IMR-90 (cell line): ENCODE data around the gene PLSCR2. TPM values are rescaled to one million over a fixed set of nuclear protein-coding genes. Genes with fewer than 3 reads are reported as not detected.

Experiments used
- ATAC-seq: fragments of 200-7000 bp; cut with Tn5 transposase; 2 replicates; pipeline ENCODE4 v1.9.1; 2020; ENCODE audit warnings: low read depth, mild to moderate bottlenecking, moderate library complexity
- BruUV-seq: library from RNA; stranded (reverse); fragments of 400-500 nt; replicated peaks from 2 replicates; lab custom pipeline; 2021; lab: Mats Ljungman, UMichigan
- CTCF ChIA-PET: fragments of 300-600 bp; formaldehyde crosslinking; extraction: SDS; loops from one replicate; lab custom pipeline; 2021; ENCODE audit warnings: antibody characterized with exemption; lab: Yijun Ruan, JAX
- POLR2A ChIA-PET: fragments of 300-600 bp; sonication (Branson Sonifier 250); formaldehyde crosslinking; loops from one replicate; lab custom pipeline; 2022; ENCODE audit warnings: antibody characterized with exemption; ENCODE audit not compliant: unreplicated experiment; lab: Charles Lee
- DNase-seq: peaks from one replicate; pipeline ENCODE4 v3.0.0; 2013
- H2AFZ ChIP-seq: replicated peaks from 2 replicates; pipeline ENCODE3; 2013; ENCODE audit warnings: low read length, mild to moderate bottlenecking; ENCODE audit not compliant: poor library complexity
- H2AK5ac ChIP-seq: 2 replicates; pipeline ENCODE4 v1.6.1; 2013; ENCODE audit warnings: low read depth, low read length, inconsistent platforms
- H2AK9ac ChIP-seq: replicated peaks from 2 replicates; pipeline ENCODE3; 2013; ENCODE audit warnings: mild to moderate bottlenecking, low read depth, low read length, moderate library complexity; ENCODE audit not compliant: poor library complexity
- H2BK120ac ChIP-seq: 2 replicates; pipeline ENCODE4 v1.6.1; 2013; ENCODE audit warnings: low read depth, low read length, inconsistent platforms
- H2BK15ac ChIP-seq: 3 replicates; pipeline ENCODE4 v1.6.1; 2013; ENCODE audit warnings: low read depth, low read length, inconsistent platforms
- H2BK20ac ChIP-seq: 2 replicates; pipeline ENCODE4 v1.6.1; 2013; ENCODE audit warnings: low read depth, mild to moderate bottlenecking, inconsistent platforms, low read length, moderate library complexity
- H2BK5ac ChIP-seq: 2 replicates; pipeline ENCODE4 v1.6.1; 2013; ENCODE audit warnings: mild to moderate bottlenecking, low read depth, low read length, inconsistent platforms; ENCODE audit not compliant: poor library complexity, severe bottlenecking
- H3K14ac ChIP-seq: replicated peaks from 2 replicates; pipeline ENCODE4 v1.6.1; 2013; ENCODE audit warnings: low read depth, low read length, inconsistent platforms
- H3K18ac ChIP-seq: 2 replicates; pipeline ENCODE4 v1.6.1; 2013; ENCODE audit warnings: low read depth, low read length, control low read depth
- H3K23ac ChIP-seq: 2 replicates; pipeline ENCODE4 v1.6.1; 2013; ENCODE audit warnings: low read depth, low read length, inconsistent platforms
- H3K27ac ChIP-seq: 2 replicates; pipeline ENCODE4 v1.5.1; 2013; ENCODE audit warnings: mild to moderate bottlenecking, control low read depth, low read length; ENCODE audit not compliant: insufficient read depth
- H3K27me3 ChIP-seq: 2 replicates; pipeline ENCODE4 v1.6.1; 2013; ENCODE audit warnings: low read length; ENCODE audit not compliant: control insufficient read depth, insufficient read depth
- H3K36me3 ChIP-seq: 2 replicates; pipeline ENCODE4 v1.6.1; 2013; ENCODE audit warnings: low read length, mixed read lengths; ENCODE audit not compliant: control insufficient read depth, insufficient read depth
- H3K4ac ChIP-seq: 2 replicates; pipeline ENCODE4 v1.6.1; 2013; ENCODE audit warnings: low read depth, low read length, inconsistent platforms
- H3K4me1 ChIP-seq: 2 replicates; pipeline ENCODE4 v1.6.1; 2013; ENCODE audit warnings: low read length, mixed read lengths; ENCODE audit not compliant: control insufficient read depth, insufficient read depth
- H3K4me2 ChIP-seq: 2 replicates; pipeline ENCODE4 v1.6.1; 2013; ENCODE audit warnings: low read depth, mild to moderate bottlenecking, control low read depth, low read length, moderate library complexity
- H3K4me3 ChIP-seq: 2 replicates; pipeline ENCODE4 v1.5.1; 2013; ENCODE audit warnings: low read depth, mild to moderate bottlenecking, control low read depth, low read length, moderate library complexity; ENCODE audit not compliant: insufficient read depth
- H3K56ac ChIP-seq: 2 replicates; pipeline ENCODE4 v1.6.1; 2013; ENCODE audit warnings: low read length, inconsistent platforms; ENCODE audit not compliant: insufficient read depth; ENCODE audit errors: extremely low read depth
- H3K79me1 ChIP-seq, 2 experiments: 2 replicates each; pipeline ENCODE4 v1.6.1; 2013; ENCODE audit warnings: low read length in 2 of 2, inconsistent platforms in 1 of 2, low read depth in 1 of 2
- H3K9ac ChIP-seq: 2 replicates; pipeline ENCODE4 v1.6.1; 2013; ENCODE audit warnings: low read depth, low read length, control low read depth
- H3K9me1 ChIP-seq: 2 replicates; pipeline ENCODE4 v1.6.1; 2013; ENCODE audit warnings: low read length, inconsistent platforms; ENCODE audit not compliant: insufficient read depth
- H3K9me3 ChIP-seq: 2 replicates; pipeline ENCODE4 v1.6.1; 2013; ENCODE audit warnings: low read length; ENCODE audit not compliant: control insufficient read depth, insufficient read depth
- H4K20me1 ChIP-seq: 2 replicates; pipeline ENCODE4 v1.6.1; 2013; ENCODE audit warnings: low read length, inconsistent platforms; ENCODE audit not compliant: insufficient read depth
- H4K5ac ChIP-seq: 2 replicates; pipeline ENCODE4 v1.6.1; 2013; ENCODE audit warnings: mild to moderate bottlenecking, low read depth, low read length, control low read depth
- H4K8ac ChIP-seq, 2 experiments: 2 replicates each; pipeline ENCODE4 v1.6.1; 2013; ENCODE audit warnings: low read depth in 2 of 2, low read length in 2 of 2, control low read depth in 1 of 2, inconsistent platforms in 1 of 2
- H4K91ac ChIP-seq: 2 replicates; pipeline ENCODE4 v1.6.1; 2013; ENCODE audit warnings: low read depth, low read length, inconsistent platforms; ENCODE audit not compliant: insufficient read depth
- CHD1 ChIP-seq: IDR thresholded peaks from 2 replicates; pipeline ENCODE4 v1.6.1; 2012; ENCODE audit warnings: low read depth, low read length, improper control_type of control experiment
- CTCF ChIP-seq: conservative IDR thresholded peaks from 2 replicates; pipeline ENCODE4 v1.5.1; 2012; ENCODE audit warnings: mild to moderate bottlenecking, low read depth, low read length, improper control_type of control experiment
- ELK1 ChIP-seq: fragments of 150-350 bp; IDR thresholded peaks from 2 replicates; pipeline ENCODE4 v1.6.1; 2016; ENCODE audit warnings: low read depth, mild to moderate bottlenecking, low read length, moderate library complexity, borderline replicate concordance
- FOS ChIP-seq: fragments of 150-350 bp; IDR thresholded peaks from 2 replicates; pipeline ENCODE4 v1.6.1; 2016; ENCODE audit warnings: low read depth, low read length
- MAFK ChIP-seq: IDR thresholded peaks from 2 replicates; pipeline ENCODE4 v1.6.1; 2012; ENCODE audit warnings: low read depth, low read length, improper control_type of control experiment
- MXI1 ChIP-seq: IDR thresholded peaks from 2 replicates; pipeline ENCODE4 v1.6.1; 2012; ENCODE audit warnings: low read depth, mild to moderate bottlenecking, low read length, moderate library complexity, borderline replicate concordance
- RAD21 ChIP-seq: IDR thresholded peaks from 2 replicates; pipeline ENCODE4 v1.6.1; 2012; ENCODE audit warnings: low read length, improper control_type of control experiment
- RFX5 ChIP-seq: IDR thresholded peaks from 2 replicates; pipeline ENCODE4 v1.8.0; 2012; ENCODE audit warnings: low read depth, mild to moderate bottlenecking, low read length, moderate library complexity
- SMC3 ChIP-seq: fragments of 150-350 bp; IDR thresholded peaks from 2 replicates; pipeline ENCODE4 v1.6.1; 2016; ENCODE audit warnings: low read depth, mild to moderate bottlenecking, antibody characterized with exemption, low read length, moderate library complexity
- USF2 ChIP-seq: fragments of 150-350 bp; IDR thresholded peaks from 2 replicates; pipeline ENCODE4 v1.6.1; 2017; ENCODE audit warnings: mild to moderate bottlenecking, antibody characterized with exemption, low read length, low read depth
- WGBS, 2 experiments: methylation state at CpG; one replicate each; pipeline versions ENCODE4 v1.1.5 to v1.1.7; 2013; ENCODE audit warnings: missing lambda C conversion rate in 2 of 2; ENCODE audit not compliant: insufficient read length in 1 of 2; ENCODE audit errors: extremely low coverage in 2 of 2; 5-methylcytosine and 5-hydroxymethylcytosine counted together
- dilution Hi-C: fragments of 300-500 bp; cut with HindIII; formaldehyde crosslinking; loops from one replicate; pipeline ENCODE4 v1.14.3; 2018; ENCODE audit warnings: low sequenced_read_pairs; ENCODE audit not compliant: unreplicated experiment
- in situ Hi-C: fragments of 300-500 bp; cut with MboI; formaldehyde crosslinking; loops from 3 replicates; pipeline ENCODE4 v1.14.3; 2019; ENCODE audit warnings: low sequenced_read_pairs, inconsistent platforms, mixed read lengths
- intact Hi-C: fragments of 100-400 bp; cut with micrococcal nuclease; formaldehyde crosslinking; loops from 2 replicates; pipeline ENCODE4 v1.10.0; 2022
- polyA plus RNA-seq, 3 experiments: library from polyadenylated mRNA; depleted of rRNA; stranded (reverse); fragments of >200 nt; gene quantifications; 2 replicates each; pipeline ENCODE4 v1.2.3, GENCODE V29; 2012; ENCODE audit warnings: low replicate concordance in 1 of 3
- total RNA-seq: library from RNA; depleted of rRNA; stranded (reverse); fragments of >200 nt; gene quantifications from 2 replicates; pipeline ENCODE4 v1.2.3, GENCODE V29; 2012

The PLSCR2 gene
- total and polyA plus RNA-seq, 2 of the 4 experiments (the other 2 are of a cell fraction) = not detected

- TF ChIP-seq MAFK = no peak
Measured at GRCh38 chr3:146390006-146390772, 79.2 kb downstream of the PLSCR2 start (continued).

GRCh38 chr3:146387566-146387965 is 81.8 kb downstream of the PLSCR2 start:
- Histone ChIP-seq H3K14ac (no peak overlapping the region), H4K5ac (no peak overlapping the region), H3K9me1 (no peaks in the 10 kb centered on the region), H2AK9ac (no peak overlapping the region), H3K23ac (no peak overlapping the region), H2BK20ac (no peak overlapping the region), H3K4me3 (no peak overlapping the region), H3K4me1 (no peaks in the 10 kb centered on the region; the same call in 1 of the 2 replicates), H2BK15ac (no peak overlapping the region), H3K9me3 (no peaks in the 10 kb centered on the region), H4K8ac (no peak overlapping the region), H4K20me1 (no peaks in the 10 kb centered on the region), H2BK5ac (no peak overlapping the region), H3K79me1 (no peaks in the 10 kb centered on the region), H3K27me3 (no peaks in the 10 kb centered on the region), H3K36me3 (no peaks in the 10 kb centered on the region), H3K27ac (no peak overlapping the region), H3K4me2 (no peak overlapping the region), H4K91ac (no peak overlapping the region), H2BK120ac (no peak overlapping the region), H3K56ac (no peak overlapping the region), H2AFZ (no peak overlapping the region), H2AK5ac (no peak overlapping the region), H3K18ac (no peak overlapping the region), H3K4ac (no peak overlapping the region), H3K9ac (no peak overlapping the region)
- dilution Hi-C loops = no loop called here
- DNase-seq = no peak
- intact Hi-C loops = no loop called here
- in situ Hi-C loops = no loop called here
- no CpG with 5 or more reads among the region's 2 CpGs for WGBS, 2 experiments
- CTCF ChIA-PET = no interaction called here
- BruUV-seq = no TSS peak
- no peak for TF ChIP-seq MAFK
- no peak for TF ChIP-seq FOS
- no peak for TF ChIP-seq RAD21
- TF ChIP-seq RFX5 = no peak
- TF ChIP-seq SMC3 = no peak
- TF ChIP-seq MXI1 = no peak
- no peak for TF ChIP-seq CTCF
- no peak for TF ChIP-seq CHD1
- TF ChIP-seq ELK1 = no peak
- TF ChIP-seq USF2 = no peak
- no peak for ATAC-seq
- POLR2A ChIA-PET = interaction anchor here (0.6 kb wide), 1 partner anchor 54 kb away, joined by 3 read pairs; no protein-coding TSS in a partner anchor
